HG02588 (cell line): ENCODE results near the gene ST3GAL3.

Experiments used
- ATAC-seq: cut with Tn5 transposase; IDR thresholded peaks from one replicate; pipeline ENCODE4 v1.9.1; 2021; ENCODE audit warnings: mild to moderate bottlenecking, moderate library complexity; ENCODE audit not compliant: unreplicated experiment

Gene ST3GAL3

GRCh38 chr1:43847290-43847689, 140.0 kb downstream of the ST3GAL3 start:
- ATAC-seq: no peak

DNA sequence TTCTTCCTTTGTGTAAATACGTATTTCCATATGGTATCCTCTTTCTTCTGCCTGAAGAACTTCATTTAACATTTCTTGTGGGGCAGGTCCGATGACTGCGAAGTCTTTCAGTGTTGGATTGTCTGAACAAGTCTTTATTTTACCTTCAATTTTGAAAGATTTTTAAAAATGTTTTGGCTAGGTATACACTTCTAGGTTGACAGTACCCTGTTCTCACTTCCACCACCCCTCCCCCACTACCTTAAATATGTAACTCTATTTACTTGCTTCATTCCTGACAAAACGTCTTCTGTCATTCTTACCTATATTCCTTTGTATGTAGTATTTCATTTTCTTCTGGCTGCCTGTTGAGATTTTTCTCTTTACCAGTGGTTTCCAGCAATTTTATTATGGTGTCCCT, 140.5 kb downstream of the ST3GAL3 start:
- no peak for ATAC-seq

DNA sequence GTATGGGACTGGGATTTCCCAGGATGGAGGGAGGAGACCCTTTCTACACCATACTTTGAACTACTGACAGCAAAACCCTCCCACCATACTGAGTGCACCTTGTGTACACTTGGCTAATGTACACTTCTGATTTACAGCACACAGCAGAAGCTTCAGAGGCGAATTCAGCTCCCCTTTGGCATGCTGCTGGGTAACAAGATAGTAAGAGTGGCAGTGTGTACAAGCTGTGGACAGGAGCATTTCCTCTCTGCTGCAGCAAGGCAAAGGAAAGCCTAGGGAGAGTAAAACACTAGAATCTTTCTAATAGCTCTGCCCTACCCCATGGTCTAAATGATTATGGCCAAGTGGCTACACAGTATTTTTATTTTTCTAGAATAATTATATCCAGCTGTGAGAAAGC, 142.3 kb downstream of the ST3GAL3 start:
- ATAC-seq: no peak

DNA sequence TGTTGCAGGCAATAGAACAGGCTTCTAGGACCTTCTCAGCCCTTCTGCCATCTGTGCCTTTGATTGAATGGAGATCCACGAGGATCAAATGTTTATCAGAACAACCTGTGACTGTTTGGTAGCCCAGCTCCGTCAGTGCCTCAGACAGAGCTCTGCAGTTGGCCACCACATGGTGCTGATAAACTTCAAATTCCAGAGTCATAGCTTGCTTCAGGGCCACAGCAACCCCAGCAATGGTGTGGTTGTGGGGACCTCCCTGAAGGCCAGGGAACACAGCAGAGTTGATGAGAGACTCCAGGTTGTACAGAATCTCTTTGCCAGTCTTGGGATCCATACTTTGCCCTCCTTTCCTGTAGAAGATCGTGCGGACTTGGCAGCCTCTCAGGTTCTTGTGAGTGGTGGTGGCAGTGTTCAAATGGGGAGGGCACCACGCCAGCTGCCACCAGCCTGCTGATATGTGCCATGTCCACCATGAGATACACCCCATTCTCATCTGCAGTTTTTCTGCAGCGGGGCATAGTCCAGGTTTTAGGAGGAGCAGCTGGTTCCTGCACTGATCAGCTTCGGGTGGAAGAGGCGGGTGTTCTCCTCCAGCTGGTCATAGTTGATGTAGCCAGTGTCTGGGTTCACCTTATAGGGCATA, 143.4 kb downstream of the ST3GAL3 start:
- no peak for ATAC-seq

DNA sequence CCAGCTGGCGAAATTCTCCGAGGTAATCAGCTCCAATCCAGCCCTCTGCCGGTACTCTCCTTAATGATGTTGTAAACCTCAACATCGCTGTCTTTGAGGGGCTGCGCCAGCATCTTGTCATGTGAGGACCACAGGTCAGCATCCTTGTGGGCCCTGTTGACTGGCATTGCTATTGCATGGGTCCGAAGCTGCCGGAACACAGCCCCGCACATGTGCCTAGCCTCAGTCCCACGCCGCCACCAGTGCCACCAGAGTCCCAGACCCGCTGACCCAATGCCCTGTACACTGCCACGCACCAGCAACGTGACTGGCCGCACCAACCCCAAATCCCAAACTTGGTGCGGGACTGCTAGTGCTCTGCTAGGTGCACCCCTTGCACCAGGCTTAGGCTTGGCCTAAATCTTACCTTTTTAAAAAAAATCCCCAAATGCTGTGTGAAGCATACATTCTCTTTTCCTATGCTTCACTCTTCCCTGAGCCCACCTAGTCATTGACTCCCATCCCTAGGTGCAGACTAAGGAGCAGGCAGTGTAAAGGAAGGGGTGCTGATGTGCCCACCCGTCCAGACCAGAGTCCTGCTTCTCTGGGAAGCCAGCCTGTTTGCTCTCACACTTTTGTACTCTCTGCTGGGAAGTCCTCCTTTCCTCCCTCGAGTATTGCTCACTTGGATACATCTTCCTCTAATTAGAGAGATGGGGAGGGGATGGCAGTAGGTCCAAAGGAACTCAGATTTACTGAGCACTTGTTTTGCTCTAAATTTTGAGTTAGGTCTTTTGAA, 144.4 kb downstream of the ST3GAL3 start:
- no peak for ATAC-seq

DNA sequence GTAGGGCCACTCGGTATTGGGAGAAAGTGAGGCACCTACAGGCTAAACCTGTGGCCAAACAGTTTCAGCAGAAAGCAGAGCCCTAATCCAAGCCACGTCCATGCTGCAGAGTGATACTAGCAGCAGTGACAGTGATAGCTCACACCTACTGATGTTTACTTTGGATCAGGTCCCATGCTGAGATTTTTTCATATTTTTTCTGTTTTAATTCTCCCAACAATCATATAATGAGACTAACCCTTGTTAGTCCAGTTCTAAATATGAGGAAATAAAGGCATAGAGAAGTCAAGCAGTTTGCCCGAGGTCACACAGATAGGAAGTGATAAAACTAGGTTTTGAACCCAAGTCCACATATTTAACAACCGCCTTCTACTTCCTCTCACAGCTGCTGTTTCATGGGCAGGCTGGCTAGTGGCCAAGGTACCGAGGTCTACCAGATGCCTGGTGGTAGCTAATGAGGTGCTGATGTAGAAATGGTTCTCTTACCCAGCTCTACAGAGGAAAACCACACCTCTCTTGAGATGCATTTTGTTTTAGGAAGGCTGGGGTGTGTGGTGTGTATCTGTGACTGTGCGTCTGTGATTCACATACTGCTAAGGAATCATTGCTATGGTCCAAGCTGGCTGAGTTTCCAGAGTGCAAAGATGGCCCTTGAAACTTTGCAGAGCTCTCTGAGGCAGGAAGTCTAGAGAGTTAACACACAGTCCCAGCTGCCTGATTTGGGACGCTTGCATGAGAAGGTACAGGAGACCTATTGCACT, 146.0 kb downstream of the ST3GAL3 start:
- ATAC-seq: no peak

GRCh38 chr1:43854473-43854872, 147.1 kb downstream of the ST3GAL3 start:
- no peak for ATAC-seq

DNA sequence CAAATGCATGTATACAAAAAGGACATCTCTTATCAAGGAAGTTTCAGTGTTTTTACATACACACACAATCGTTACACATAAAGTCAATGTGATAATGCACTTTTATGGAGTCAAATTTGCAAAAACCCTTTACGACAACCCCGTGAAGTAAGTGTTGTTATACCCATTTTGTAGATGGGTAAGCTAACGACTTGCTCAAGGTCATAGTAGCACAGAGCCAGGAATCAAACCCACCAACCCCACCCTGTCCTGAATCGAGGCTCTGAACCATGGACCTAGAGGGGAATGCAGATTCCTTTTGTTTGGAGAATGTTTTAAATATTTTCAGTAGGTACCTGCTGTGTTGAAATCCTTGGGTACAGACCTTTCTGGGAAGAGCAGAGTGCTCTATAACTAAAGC, 148.9 kb downstream of the ST3GAL3 start:
- ATAC-seq: no peak

- no peak for ATAC-seq
These were observed 149.8 kb downstream of the ST3GAL3 start for GRCh38 chr1:43857163-43857562.

GRCh38 chr1:43858324-43858723, 151.0 kb downstream of the ST3GAL3 start:
- no peak for ATAC-seq

DNA sequence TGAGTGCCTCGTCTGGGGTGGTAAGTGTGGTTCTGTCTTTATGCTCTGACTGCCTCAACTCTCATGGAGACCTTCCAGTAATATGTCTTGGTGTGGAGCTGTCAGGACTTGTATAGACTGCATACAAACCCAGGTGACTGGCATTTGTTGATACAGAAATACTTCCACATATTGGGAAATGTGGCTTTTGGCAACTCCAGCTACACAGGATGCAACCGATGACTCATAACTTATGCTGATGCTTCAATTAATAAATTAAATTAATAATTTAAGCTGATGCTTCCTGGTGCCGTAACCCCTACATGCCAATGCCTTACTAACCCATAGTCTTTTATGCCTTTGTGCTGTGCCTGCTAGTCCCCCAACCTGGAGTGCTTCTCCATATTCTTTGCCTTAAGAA, 154.0 kb downstream of the ST3GAL3 start:
- ATAC-seq: no peak

DNA sequence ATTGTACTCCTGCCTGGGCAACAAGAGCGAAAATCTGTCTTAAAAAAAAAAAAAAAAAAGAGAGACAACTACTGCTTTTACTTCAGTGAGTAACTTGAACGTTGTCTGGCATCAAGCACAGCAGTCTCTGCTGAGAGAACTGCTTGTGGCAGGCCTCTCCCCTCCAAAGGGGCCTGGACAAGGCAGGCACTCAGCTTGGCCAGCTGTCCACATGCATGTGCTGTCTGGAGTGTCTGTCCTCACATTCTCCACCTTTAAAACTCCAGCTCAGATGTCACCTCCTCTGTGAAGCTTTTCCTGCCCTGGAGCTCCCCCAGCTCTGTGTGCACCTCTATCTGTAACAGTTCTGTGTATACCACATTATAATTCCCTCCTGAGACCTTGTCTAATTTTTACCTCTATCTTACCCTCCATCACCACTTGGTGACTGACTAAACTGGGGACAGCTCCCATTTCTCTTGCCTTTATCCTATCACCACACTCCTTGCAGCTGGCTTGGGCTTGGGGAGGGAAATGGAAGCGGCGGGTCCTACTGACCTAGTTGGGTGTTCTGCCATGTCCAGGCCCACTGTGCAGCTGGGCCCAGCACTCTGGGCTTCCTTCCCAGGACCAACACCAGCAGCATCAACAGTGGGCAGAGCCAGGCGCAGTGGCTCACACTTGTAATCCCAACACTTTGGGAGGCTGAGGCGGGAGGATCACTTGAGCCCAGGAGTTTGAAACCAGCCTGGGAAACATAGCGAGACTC, 154.8 kb downstream of the ST3GAL3 start:
- no peak for ATAC-seq

GRCh38 chr1:43864111-43865045, 157.0 kb downstream of the ST3GAL3 start:
- no peak for ATAC-seq

GRCh38 chr1:43866201-43866600, 158.9 kb downstream of the ST3GAL3 start:
- no peak for ATAC-seq

GRCh38 chr1:43867976-43868740, 160.8 kb downstream of the ST3GAL3 start:
- no peak for ATAC-seq

GRCh38 chr1:43868741-43869067, 161.4 kb downstream of the ST3GAL3 start:
- ATAC-seq: no peak

DNA sequence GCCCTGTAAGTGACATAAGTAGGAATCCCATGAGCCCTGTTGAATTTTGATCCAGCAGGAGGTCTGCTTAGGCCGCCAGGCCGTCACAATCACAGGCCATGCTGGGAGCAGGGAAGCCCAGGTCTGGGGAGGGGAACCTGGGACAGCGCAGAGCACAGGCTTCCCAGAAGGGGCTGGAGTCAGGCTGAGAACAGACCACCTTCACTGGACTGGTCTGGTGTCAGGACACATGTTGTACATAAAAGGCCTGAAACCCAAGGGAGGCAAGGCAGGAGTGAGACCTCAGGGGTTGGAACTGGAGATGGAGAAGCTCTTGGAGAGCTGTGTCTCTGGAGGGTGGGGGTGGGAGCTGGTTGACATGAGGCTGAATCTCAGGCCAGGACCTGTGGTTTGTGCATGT, 163.0 kb downstream of the ST3GAL3 start:
- ATAC-seq: no peak

GRCh38 chr1:43871181-43871910, 164.0 kb downstream of the ST3GAL3 start:
- no peak for ATAC-seq

- no peak for ATAC-seq
These were observed 164.9 kb downstream of the ST3GAL3 start for GRCh38 chr1:43872280-43872679.
